Right lobe of liver (tissue), 6 donors: Measurements from ENCODE around the gene MARCKS. TPM values are rescaled to one million over a fixed set of nuclear protein-coding genes. Genes with fewer than 3 reads are reported as not detected.
A peak's percentile ranks its signal among the peaks of the same experiment; 100 is the strongest.

Experiments
- ATAC-seq, 4 donors: fragments of 200-7000 bp; cut with Tn5 transposase; one replicate each; pipeline ENCODE4 v1.9.1; 2020; ENCODE audit warnings: mild to moderate bottlenecking in 4 of 4, moderate library complexity in 4 of 4
- DNase-seq, 3 donors: peaks; one replicate each; pipeline ENCODE4 v3.0.0-alpha.2; 2020
- H3K27ac ChIP-seq, 3 donors: fragments of 200-600 bp; one replicate each; pipeline ENCODE4 v1.8.0; 2022
- H3K27me3 ChIP-seq, 2 donors: fragments of 200-600 bp; one replicate each; pipeline ENCODE4 v1.8.0; 2022
- H3K36me3 ChIP-seq, 4 donors: fragments of 200-600 bp; sonication (generic) in 1 of 4; one replicate each; pipeline versions ENCODE4 v1.5.1 to v1.8.0; 2017 to 2022; ENCODE audit warnings: control low read depth in 1 of 4
- H3K4me1 ChIP-seq, 4 donors: fragments of 200-600 bp; sonication (generic) in 1 of 4; one replicate each; pipeline versions ENCODE4 v1.5.1 to v1.8.0; 2017 to 2022; ENCODE audit warnings: control low read depth in 1 of 4
- H3K4me3 ChIP-seq, 3 donors: fragments of 200-600 bp; one replicate each; pipeline ENCODE4 v1.8.0; 2022
- H3K9me3 ChIP-seq, 4 donors: fragments of 200-600 bp; sonication (generic) in 1 of 4; one replicate each; pipeline versions ENCODE4 v1.5.1 to v1.8.0; 2017 to 2022; ENCODE audit warnings: control low read depth in 1 of 4
- POLR2A ChIP-seq: fragments of 450-650 bp; IDR thresholded peaks from one replicate; pipeline ENCODE4 v1.6.1; 2017; ENCODE audit warnings: antibody characterized with exemption, mild to moderate bottlenecking
- WGBS: methylation state at CpG from one replicate; pipeline ENCODE4 v1.1.6; 2018; ENCODE audit warnings: low coverage, low lambda C conversion rate; ENCODE audit not compliant: insufficient coverage; ENCODE audit errors: missing lambda C conversion rate; 5-methylcytosine and 5-hydroxymethylcytosine counted together
- intact Hi-C, 2 donors: fragments of 100-400 bp; cut with DNase I; formaldehyde crosslinking; loops; one replicate each; pipeline versions ENCODE4 v1.11.2 to v1.14.1; 2022
- total RNA-seq, 6 experiments: library from RNA; depleted of rRNA in 2 of 6; stranded (reverse); fragments of >200 nt in 2 of 6; fragmentation: NEBNext Ultra II Directional in 3 of 6; extraction: Animal tissue kit (Norgen Biotek cat#: 25700) in 3 of 6; gene quantifications; one replicate each; pipeline versions ENCODE4 v1.1.0 to v1.2.4, GENCODE V29; 2016 to 2023
- TF ChIP-seq, protein P1 (sequence below), 4 donors: fragments of 200-600 bp in 3 of 4; fragments of 450-650 bp in 1 of 4; IDR thresholded peaks; one replicate each; pipeline versions ENCODE4 v1.5.1 to v1.8.0; 2016 to 2022; ENCODE audit warnings: antibody characterized with exemption in 4 of 4, mild to moderate bottlenecking in 2 of 4
- donor health status: DM: no; HTN: yes; CAD: no.
- donor health status: DM: no; HTN: no; CAD: no.
- donor health status: DM: no; HTN: no; CAD: no.
- donor health status: DM: no; HTN: yes; CAD: no.
- donor health status: DM: no; HTN: yes; CAD: no.

MARCKS gene
- total RNA-seq, 6 experiments from 2014 or later, result 5.2 to 29.9 (median 16.8) TPM

DNA sequence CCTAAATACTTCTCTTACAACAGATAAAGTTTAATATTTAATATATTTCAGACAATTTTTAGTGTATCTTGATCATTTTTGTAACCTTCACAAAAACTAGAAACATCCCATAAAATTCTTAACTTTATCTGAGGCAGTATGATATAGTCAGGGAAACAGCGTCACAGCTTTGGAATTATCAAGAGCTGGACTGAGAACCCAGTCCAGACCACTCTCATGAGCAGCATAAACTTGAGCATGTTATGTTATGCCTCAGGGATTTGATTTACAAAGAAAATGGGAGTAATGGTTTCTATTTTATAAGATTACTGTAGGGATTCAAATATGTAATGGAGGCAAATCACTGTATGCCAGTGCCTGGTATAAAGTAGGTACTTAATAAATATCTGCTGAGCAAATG lies 8.3 kb upstream of the MARCKS start:
- ATAC-seq (no peak), DNase-seq (no peak)
- Histone ChIP-seq H3K9me3 (no peaks in the 10 kb centered on the region), H3K27ac (no peak overlapping the region), H3K4me1 (no peaks in the 10 kb centered on the region), H3K4me3 (no peak overlapping the region), H3K27me3 (no peaks in the 10 kb centered on the region), H3K36me3 (no peaks in the 10 kb centered on the region)
- 100% methylated on average over 1 of the region's 1 CpG for WGBS
- intact Hi-C loops, result no loop called here
- TF ChIP-seq, protein P1, sequence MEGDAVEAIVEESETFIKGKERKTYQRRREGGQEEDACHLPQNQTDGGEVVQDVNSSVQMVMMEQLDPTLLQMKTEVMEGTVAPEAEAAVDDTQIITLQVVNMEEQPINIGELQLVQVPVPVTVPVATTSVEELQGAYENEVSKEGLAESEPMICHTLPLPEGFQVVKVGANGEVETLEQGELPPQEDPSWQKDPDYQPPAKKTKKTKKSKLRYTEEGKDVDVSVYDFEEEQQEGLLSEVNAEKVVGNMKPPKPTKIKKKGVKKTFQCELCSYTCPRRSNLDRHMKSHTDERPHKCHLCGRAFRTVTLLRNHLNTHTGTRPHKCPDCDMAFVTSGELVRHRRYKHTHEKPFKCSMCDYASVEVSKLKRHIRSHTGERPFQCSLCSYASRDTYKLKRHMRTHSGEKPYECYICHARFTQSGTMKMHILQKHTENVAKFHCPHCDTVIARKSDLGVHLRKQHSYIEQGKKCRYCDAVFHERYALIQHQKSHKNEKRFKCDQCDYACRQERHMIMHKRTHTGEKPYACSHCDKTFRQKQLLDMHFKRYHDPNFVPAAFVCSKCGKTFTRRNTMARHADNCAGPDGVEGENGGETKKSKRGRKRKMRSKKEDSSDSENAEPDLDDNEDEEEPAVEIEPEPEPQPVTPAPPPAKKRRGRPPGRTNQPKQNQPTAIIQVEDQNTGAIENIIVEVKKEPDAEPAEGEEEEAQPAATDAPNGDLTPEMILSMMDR (IDR thresholded peaks at IDR 0.05), result no peak
- TF ChIP-seq POLR2A, result no peak

DNA sequence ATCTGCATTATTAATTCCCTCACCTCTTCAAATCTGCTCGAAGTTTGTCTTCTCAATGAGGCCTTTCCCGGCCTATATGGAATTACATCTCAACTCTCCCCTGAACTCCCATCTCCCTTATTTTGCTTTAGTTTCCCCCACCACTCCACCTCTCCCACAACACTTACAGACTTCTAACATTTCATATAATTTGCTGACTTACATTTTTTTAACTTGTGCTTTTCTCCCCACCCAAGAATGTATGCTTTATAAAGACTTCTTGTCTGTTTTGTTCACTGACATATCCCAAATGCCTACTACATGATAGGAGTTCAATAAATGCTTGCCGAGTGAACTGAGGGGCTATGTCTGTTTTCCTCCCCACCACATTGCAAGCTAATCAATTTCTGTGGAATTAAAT lies 3.9 kb upstream of the MARCKS start:
- no peak for TF ChIP-seq POLR2A
- TF ChIP-seq, protein P1 (IDR thresholded peaks at IDR 0.05), result no peak
- H3K27ac ChIP-seq, result no peak overlapping the region
- H3K36me3 ChIP-seq, result no peaks in the 10 kb centered on the region
- ATAC-seq (no peak), DNase-seq (no peak)
- H3K9me3 ChIP-seq, result no peaks in the 10 kb centered on the region
- 94% methylated on average over 3 of the region's 3 CpGs for WGBS
- peaks cover 0 to 5% of the 10 kb centered on the region in 2 donors for H3K27me3 ChIP-seq
- no peak overlapping the region for H3K4me3 ChIP-seq
- H3K4me1 ChIP-seq, result peaks cover 0 to 20% (median 2%) of the 10 kb centered on the region in 4 donors
- intact Hi-C loops, result loop anchor here in 1 of 2 donors (10.0 kb wide), 1 partner anchor 438 kb away; no protein-coding TSS in a partner anchor

DNA sequence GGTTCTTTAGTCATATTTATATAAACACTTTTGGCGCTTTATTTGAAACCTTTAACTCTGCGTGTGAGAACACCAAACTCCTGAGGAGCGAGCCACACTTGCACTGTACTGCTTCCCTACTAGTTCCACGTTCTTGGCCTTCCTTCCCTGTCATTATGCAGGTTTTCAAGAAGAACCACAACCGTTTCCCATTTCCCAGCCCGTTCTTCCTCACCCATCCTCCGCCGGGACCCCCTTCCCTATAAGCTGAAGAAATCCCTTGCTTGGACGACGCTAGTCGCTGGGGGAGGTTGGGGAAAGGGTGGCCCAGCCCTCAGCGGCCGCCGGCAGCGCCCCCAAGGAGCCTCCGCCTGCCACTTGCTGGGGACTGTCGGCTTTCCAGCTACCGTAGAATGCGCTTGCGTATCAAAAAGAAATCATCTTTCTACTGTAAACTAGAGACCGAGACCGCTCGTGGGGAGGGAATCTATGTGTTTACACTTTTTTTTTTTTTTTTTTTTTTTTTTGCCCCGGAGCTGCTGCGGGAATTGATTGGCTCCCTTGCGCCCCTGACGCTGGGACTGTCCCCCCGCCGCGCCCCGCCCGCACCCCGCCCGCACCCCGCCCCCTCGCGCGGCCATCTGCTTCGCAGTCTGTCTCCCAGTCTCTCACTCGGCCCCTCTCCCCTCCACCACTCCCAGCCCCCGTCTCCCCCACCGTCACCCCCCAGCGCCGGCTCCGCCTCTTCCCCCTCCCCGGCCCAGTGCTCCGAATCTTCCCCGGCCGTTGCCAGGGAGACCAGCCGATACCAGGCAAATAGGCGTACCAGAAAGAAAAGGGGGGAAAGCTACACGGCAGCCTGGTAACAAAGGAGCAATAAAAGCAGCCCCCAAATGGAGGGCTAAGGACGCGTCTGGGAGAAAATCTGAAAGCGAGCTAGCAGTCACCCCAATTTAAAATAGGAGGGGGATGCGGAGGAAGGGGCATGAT lies 2.3 kb upstream of the MARCKS start:
- Histone ChIP-seq H3K9me3 (no peaks in the 10 kb centered on the region), H3K4me3 (peak overlapping the region; percentile 34 to 75 (median 68)), H3K4me1 (peaks cover 0 to 24% (median 2%) of the 10 kb centered on the region in 4 donors), H3K36me3 (no peaks in the 10 kb centered on the region), H3K27me3 (peaks cover 0 to 5% of the 10 kb centered on the region in 2 donors), H3K27ac (peak overlapping the region; percentile 25 to 95 (median 90))
- ATAC-seq (peak; percentile 19 to 38 (median 25)), DNase-seq (peak; percentile 68 to 81 (median 80))
- intact Hi-C loops, result loop anchor here in 1 of 2 donors (10.0 kb wide), 1 partner anchor 440 kb away; no protein-coding TSS in a partner anchor
- TF ChIP-seq POLR2A, result no peak
- TF ChIP-seq, protein P1 (IDR thresholded peaks at IDR 0.05), result no peak
- 7% methylated on average over 50 of the region's 56 CpGs for WGBS

DNA sequence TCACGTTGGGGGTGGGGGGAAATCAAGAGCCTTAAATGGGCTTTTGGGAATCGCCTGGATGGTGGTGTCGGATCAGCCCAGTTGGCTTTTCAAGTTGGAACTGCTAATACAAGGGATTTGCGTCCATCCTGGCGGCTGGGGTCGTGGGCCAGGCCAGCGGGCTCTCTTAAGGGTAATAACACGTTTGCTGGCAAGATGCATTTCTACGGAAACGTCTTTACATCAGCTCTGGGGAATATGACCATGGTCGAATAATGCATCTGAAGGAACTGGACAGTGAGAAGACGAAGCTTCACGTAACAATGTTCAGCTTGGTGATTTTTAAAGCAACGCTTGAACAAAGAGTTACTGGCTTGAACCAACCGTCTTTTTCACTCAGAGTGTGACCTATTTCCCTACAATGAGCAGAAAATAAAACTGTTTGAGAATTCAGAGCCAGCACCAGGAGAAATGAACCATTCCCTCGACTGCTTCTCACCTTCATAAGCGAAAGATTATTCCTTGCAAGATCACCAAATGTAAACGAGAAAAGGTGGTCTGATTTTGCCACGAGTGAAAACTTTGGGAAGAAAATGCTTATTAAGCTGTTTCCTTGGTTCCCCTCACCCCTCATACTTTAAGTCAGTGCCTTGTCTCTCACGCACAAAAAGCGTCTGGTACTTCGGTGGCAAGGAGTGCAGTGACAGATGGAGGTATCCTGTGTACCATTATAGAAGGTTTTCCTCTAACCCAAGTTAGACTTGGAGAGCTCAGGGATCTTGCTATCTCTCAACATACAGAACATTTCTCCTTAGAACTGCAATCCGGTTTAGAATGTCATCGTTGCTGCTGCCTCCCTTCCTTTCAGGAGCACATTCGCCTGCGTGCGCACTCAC lies 1.4 kb upstream of the MARCKS start:
- TF ChIP-seq POLR2A, result no peak
- TF ChIP-seq, protein P1 (IDR thresholded peaks at IDR 0.05), result no peak
- H3K9me3 ChIP-seq, result no peaks in the 10 kb centered on the region
- H3K4me3 ChIP-seq, result peak overlapping the region; percentile 34 to 75 (median 68)
- H3K27ac ChIP-seq, result peak overlapping the region; percentile 9 to 95 (median 90)
- WGBS, result 7% methylated on average over 26 of the region's 27 CpGs
- peaks cover 0 to 5% of the 10 kb centered on the region in 2 donors for H3K27me3 ChIP-seq
- intact Hi-C loops, result loop anchor here in 1 of 2 donors (10.0 kb wide), 1 partner anchor 441 kb away; no protein-coding TSS in a partner anchor
- no peaks in the 10 kb centered on the region for H3K36me3 ChIP-seq
- peaks cover 0 to 24% (median 2%) of the 10 kb centered on the region in 4 donors for H3K4me1 ChIP-seq
- peak in 1 of 3 donors; percentile 37 for DNase-seq
- ATAC-seq, result no peak
